Umbilical cord (tissue), 2 donors: Measurements from ENCODE around the gene ZC3HAV1. TPM values are rescaled to one million over a fixed set of nuclear protein-coding genes. Genes with fewer than 3 reads are reported as not detected.
A peak's percentile ranks its signal among the peaks of the same experiment; 100 is the strongest.
"Not testable (repeated sequence)": the region's sequence is repeated elsewhere in the genome, so short reads cannot be mapped to it uniquely, and the experiment has no call there.

Source experiments
- DNase-seq: peaks from one replicate; pipeline ENCODE4 v3.0.0-alpha.2; 2015; ENCODE audit warnings: low spot score
- total RNA-seq: library from RNA; depleted of rRNA; stranded (reverse); fragments of >200 nt; gene quantifications from one replicate; pipeline ENCODE4 v1.2.3, GENCODE V29; 2014; ENCODE audit warnings: low replicate concordance; ENCODE audit not compliant: insufficient read depth

The ZC3HAV1 gene
- 24.1 TPM for total RNA-seq

GRCh38 chr7:139109188-139109982, at the start of gene ZC3HAV1:
Gene ZC3HAV1, minus strand, starts transcription at chr7:139109720. Its CDS starts 389 bp downstream, at chr7:139109331.
- peak; percentile 87 for DNase-seq

DNA sequence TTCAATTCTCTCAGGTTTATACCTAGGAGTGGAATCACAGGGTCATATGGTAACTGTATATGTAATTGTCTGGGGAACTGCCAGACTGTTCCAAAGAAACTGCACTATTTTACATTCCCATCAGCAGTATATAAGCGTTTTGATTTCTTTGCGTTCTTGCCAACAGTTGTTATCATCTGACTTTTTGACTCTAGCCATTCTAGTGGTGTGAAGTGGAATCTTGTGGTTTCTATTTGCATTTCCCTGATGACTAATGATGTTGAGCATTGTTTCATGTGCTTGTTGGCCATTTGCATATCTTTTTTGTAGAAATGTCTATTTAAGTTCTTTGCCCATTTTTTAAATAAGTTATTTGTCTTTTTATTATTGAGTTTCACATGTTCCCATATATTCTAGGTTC, 44.3 kb upstream of the ZC3HAV1 start:
- no peak for DNase-seq

- no peak for DNase-seq
These were observed 42.6 kb upstream of the ZC3HAV1 start for GRCh38 chr7:139152149-139152548.

- DNase-seq: no peak
These were observed 29.6 kb upstream of the ZC3HAV1 start for GRCh38 chr7:139139150-139139549.

GRCh38 chr7:139133335-139134139, 24.0 kb upstream of the ZC3HAV1 start:
- peak; percentile 94 for DNase-seq

DNA sequence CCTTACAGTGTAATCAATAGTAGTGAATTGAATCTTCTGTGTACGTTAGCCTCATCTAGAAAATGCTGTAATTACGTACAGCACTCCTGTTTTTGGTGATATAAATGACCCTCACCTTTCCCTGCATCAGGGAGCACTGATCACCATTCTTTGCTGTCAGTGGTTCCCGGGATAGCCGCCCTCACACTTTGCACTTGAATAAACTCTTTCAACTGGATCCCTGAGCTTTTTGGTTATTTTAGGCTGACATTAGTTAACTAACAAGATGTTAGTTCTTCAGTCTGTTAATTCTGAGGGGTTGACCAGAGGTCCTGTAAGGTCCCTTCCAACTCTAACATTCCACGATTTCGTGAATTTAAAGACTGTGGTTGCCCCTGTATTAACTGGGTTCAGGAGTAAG, 23.4 kb upstream of the ZC3HAV1 start:
- no peak for DNase-seq

DNA sequence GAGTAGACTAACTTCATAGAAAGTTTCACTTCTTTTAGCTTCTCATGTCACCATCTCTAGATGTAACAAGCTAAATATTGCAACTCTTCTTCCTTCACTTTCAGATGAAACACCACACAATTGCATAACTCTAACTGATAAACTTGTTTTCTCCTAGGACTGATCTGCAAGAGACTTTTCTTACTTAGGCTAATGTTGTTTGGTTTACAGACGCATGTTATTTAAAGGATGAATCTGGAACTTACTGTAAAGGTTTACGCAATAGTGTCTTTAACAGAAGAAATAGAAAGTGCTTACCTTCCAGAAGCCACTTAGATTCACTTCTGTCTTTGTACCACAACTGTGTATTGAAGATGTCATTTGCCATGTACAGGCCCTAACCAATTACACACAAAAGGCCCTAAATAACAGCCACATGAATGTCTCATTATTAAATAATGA, 22.1 kb upstream of the ZC3HAV1 start:
- DNase-seq: peak; percentile 16

- not testable (repeated sequence) for DNase-seq
These were observed 20.3 kb upstream of the ZC3HAV1 start for GRCh38 chr7:139129814-139130213.

GRCh38 chr7:139127648-139128047, 18.1 kb upstream of the ZC3HAV1 start:
- no peak for DNase-seq

GRCh38 chr7:139125657-139126056, 16.1 kb upstream of the ZC3HAV1 start:
- no peak for DNase-seq

GRCh38 chr7:139124995-139125394, 15.5 kb upstream of the ZC3HAV1 start:
- DNase-seq: not testable (repeated sequence)

GRCh38 chr7:139124084-139124914, 14.8 kb upstream of the ZC3HAV1 start:
- no peak for DNase-seq

GRCh38 chr7:139119486-139119849, 9.9 kb upstream of the ZC3HAV1 start:
- no peak for DNase-seq

- no peak for DNase-seq
These were observed 9.4 kb upstream of the ZC3HAV1 start for GRCh38 chr7:139118805-139119485.

- DNase-seq: no peak
These were observed 8.8 kb upstream of the ZC3HAV1 start for GRCh38 chr7:139118234-139118804.

GRCh38 chr7:139117599-139118233, 8.2 kb upstream of the ZC3HAV1 start:
- no peak for DNase-seq

GRCh38 chr7:139116999-139117398, 7.5 kb upstream of the ZC3HAV1 start:
- no peak for DNase-seq

- DNase-seq: no peak
These were observed 5.6 kb upstream of the ZC3HAV1 start for GRCh38 chr7:139115104-139115503.

GRCh38 chr7:139114585-139114984, 5.1 kb upstream of the ZC3HAV1 start:
- DNase-seq: no peak

GRCh38 chr7:139114018-139114417, 4.5 kb upstream of the ZC3HAV1 start:
- DNase-seq: no peak
